ENCODE measurements around the gene ERN1.
A peak's percentile ranks its signal among the peaks of the same experiment; 100 is the strongest.

The ERN1 gene

GRCh38 chr17:64056269-64057005, 73.5 kb downstream of the ERN1 start:
- DNase-seq = peak; percentile 11

DNA sequence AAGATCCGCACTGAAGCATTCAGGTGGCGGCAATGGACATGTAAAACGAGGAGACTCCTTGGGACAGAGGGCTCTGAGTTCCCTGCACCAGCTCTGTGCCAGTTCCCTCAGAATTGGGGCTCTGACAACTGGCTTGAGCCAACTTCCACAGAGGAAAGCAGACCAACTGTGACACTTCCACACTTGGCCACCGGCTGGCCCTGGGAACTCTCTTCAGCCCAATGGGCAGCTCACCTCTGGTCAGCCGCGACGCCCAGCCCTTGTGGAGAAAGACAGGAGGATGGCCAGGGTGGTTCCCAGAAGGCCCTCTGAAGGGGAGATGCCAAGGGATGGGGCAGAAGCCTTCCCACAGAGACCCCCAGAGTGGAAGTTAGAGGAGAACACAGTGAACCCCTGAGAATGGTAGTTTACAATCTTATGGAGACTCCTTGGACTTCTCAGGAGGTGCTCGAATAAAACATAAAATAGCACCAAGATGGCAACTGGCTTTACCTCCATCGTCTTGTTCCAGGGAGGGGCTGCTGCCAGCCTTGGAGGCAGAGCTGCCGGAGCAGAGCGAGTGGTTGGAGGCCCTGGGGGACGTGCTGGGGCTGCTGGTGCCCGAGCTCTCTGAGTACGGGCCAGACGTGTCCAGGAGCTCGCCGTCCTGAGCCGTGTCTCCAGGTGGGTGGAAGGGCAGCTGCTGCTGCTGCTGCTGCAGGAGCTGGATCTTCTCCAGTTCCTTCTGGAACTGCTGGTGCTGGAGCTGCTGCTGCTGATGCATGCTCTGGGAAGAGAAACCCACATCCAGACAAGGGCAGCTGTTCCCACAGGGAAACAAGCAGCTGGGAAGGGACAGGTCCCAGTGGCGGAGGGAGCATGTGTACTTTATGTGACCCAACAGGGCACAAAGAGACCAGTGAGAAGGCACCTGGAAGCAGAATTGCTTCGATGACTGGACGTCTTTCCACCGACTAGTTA, 74.5 kb downstream of the ERN1 start:
- DNase-seq = no peak

DNA sequence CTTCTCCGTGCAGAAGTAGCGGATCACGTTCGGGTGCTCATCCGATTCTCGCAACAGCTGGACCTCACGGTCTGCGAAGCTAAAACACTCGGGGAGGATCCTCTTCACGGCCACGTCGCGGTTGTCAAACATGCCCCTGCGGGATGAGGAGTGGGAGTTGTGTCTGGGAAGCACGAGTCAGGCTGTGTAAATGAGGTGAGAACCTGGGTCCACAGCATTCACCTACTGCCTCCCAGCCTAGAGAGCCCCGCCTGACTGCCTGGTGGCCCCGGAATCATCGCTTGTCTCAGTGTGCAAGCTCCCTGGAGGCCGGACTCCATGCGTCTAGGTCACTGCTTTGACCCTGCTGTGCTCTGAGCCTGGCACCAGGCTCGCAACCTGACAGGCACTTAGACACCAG, 75.6 kb downstream of the ERN1 start:
- no peak for DNase-seq

DNA sequence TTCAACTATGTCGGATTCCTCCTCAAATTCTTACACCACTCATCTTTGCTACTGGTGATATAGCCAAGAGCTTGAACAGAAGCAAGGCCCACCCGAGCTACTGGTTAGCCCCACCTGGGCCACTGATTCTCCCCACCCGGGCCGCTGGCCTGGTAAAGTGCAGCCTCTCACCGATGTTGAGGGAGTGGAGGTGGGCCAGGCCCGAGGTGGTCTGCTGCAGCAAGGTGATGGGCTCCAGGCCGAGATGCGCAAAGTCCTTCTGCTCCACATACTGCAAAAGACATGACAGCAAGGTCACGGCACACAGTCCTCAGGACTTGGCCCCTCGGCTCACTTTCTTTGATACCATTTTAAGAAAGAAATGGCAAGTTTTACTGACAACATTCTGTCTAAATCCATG, 76.8 kb downstream of the ERN1 start:
- DNase-seq = no peak

DNA sequence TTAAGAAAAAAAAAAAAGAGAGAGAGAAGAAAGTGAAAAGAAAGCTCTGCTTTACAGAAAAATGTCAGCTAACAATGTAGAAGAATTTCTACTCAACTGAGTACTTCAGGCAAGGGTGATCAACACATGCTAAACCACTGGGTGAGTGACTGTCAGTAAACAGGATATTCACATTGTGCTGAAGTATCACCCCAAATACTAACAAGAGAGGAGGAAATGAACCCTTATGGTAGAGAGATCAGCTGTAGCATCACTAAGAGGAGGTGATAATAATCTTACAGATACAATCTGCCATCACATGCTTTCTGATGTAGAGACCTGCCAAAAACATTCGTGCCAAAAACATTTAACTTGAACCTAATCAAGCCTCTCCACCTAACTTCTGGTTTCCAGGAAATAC, 78.8 kb downstream of the ERN1 start:
- peak; percentile 85 for DNase-seq

GRCh38 chr17:64048805-64049204, 81.1 kb downstream of the ERN1 start:
- DNase-seq = no peak

DNA sequence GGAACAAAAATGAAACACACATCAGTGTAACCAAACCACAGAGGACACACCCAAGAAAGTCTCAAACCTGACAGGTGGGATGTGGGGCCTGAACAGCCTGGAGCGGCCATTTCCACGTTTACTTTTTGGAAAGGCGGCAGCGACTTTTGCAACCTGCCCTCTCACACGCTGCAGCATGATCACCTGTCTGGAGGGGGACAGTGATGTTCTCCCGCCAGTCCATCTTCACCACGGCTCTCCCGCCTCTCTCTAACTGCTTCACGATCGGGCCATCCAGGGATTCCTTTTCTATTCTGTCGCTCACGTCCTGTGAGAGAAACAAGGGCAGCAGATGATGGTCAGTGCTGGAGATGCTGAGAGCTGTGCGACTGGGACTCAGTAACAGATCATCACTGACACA, 84.8 kb downstream of the ERN1 start:
- DNase-seq = no peak

DNA sequence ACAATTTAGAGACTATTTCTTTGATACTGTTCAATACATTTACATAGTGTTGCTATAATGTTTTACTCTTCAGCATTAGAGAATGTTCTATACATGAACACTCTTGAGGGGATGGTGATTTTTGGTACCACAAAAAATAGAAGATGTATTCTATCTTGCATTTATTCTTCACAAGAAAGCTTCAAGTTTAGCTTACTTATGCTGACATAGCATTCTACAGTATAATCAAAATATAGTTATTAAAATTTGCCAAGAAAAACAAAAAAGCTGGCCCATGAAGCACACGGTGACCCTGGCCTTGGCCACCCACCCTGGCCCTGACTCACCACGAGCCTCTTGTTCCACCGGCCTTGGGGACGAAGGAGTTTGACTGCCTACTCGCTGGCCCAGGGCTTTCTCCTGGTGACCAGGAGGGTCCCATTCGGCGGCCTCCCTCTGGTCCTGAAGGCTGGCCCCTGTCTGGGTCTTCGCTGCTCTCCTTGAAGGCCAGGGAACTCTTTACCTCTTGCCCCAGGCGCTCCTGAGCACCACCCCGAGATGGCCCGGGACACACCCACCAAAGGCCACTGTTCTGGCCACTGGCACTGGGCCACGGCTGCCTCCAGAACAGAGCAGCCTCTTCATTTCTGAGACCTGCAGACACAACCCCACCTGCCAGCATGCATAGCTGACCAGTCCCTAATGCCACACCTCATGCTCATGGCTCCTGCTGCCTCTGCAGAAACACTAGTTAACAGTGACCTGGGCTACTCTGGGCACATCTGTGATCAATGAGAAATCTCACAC, 87.1 kb downstream of the ERN1 start:
- DNase-seq = no peak

GRCh38 chr17:64041912-64042311, 88.0 kb downstream of the ERN1 start:
- no peak for DNase-seq

DNA sequence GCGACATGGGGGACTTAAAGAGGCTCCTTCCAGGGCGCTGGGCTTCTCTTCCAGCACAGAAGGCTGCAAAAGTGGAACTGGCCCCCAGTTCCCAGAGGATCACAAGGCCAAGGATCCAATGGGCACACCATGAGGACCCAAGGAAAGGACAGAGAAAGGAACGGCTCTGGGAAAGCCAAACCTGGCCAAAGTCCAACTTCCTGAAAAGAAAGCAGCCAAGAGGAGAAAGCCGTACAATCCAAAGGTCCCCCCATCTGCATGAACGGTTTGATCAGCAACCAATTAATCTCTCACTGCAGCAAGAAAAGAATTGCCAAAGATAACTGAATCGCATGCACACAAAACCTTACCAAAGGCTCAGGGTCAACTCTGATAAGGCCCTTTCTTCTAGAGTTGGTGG, 89.7 kb downstream of the ERN1 start:
- no peak for DNase-seq

GRCh38 chr17:64039106-64039400, 90.9 kb downstream of the ERN1 start:
- no peak for DNase-seq

DNA sequence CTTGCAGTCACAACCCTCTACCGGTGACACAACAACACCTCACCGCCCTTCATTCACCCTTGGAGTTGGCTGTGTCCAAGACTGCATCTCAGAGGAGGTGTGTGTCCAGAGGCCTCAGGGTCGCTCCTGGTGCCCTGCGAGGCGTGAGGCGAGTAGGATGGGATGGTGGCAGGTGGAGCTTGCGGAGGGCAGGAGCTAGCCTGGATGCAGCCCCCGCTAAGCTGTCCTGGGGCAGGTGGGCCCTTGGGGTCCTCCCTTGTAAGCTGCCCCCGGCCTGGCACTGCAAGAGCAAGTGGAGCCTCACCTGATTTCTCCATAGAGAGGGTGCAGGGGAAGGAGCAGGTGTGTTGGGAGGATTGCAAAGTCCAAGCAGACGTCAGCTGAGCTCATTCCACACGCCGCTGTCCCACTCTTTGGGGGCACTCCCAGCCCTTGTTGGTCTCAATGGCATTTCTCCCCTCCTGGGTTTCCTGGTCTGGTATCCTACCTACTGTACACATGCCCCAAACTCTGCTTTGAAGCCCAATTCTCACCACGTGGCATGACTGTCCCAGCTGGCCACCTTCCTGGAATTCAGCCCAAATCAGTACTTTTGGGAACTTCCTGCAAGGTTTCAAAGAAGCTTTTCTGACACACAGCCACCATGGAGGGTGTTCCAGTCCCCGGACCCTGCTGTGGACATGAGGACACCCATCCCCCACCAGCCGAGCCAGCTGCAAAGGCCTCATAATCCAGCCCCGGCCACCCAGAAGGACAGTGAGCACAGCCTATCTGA, 91.4 kb downstream of the ERN1 start:
- DNase-seq = no peak

- no peak for DNase-seq
Observed at GRCh38 chr17:64037802-64038201, 92.1 kb downstream of the ERN1 start.

- DNase-seq = no peak
Observed at GRCh38 chr17:64037180-64037579, 92.8 kb downstream of the ERN1 start.

DNA sequence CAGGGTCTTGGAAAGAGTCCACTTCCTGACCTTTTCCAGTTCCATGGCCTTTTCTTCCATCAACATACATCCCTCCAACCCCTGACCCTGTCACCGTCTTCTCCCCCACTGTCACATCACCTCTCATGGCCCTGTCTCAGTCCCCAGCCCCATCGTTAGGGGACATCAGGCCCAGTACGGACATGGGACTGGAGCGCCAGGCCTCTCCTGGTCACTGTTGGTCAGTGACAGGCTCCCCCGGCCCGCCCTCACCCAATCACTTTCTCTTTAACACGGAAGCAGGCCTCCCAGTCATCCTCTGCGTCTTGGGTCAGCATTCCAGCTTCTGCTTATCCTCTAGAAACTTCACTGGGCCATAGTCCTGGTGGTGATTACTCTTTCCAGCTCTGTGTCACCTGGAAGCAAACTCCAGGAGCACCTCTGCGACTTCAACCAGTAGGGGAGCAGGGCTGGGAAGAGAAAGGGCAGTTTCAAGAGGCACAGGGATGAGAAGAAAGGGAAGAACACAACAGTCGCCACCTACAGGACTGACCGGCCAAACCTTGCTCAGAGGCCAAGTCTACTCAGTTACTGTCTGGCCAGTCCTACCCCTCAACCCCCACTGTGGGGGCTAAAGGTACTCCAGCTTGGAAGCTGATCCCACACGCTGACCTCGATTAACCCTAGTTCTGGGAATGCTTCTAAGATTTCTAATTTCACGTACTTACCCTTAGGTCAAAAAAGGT, 93.6 kb downstream of the ERN1 start:
- no peak for DNase-seq

- DNase-seq = no peak
Observed at GRCh38 chr17:64032081-64032480, 97.9 kb downstream of the ERN1 start.

GRCh38 chr17:64028874-64029464, 101.0 kb downstream of the ERN1 start:
- peak; percentile 84 for DNase-seq

DNA sequence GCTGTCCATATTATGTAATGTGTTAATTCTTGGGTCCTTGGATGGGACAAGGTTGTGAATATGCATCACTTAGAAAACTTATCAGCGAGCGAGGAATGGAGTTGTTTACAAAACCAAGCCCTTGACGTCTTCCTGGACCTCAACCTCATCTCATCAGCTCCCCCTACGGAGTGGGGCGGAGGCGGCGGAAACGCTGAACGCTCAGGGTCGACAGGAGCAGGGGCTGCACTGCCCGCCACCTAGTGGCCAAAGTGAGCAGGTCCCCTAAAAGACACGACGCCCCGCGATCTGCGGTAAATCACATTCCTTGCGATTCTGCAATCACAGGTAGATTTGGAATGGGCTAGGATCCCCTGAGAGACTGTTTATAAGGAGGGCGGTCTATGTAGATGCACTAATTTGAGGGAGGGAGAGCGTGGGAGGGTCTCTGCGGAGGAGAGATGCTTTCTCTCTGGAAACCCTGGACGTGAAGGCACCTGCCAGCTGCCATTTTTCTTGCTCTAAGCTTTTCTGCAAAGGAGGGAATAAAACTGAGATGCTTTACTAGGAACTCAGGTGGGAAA, 104.1 kb downstream of the ERN1 start:
- peak; percentile 93 for DNase-seq

- DNase-seq = peak; percentile 80
Observed at GRCh38 chr17:64024781-64025731, 104.9 kb downstream of the ERN1 start.

DNA sequence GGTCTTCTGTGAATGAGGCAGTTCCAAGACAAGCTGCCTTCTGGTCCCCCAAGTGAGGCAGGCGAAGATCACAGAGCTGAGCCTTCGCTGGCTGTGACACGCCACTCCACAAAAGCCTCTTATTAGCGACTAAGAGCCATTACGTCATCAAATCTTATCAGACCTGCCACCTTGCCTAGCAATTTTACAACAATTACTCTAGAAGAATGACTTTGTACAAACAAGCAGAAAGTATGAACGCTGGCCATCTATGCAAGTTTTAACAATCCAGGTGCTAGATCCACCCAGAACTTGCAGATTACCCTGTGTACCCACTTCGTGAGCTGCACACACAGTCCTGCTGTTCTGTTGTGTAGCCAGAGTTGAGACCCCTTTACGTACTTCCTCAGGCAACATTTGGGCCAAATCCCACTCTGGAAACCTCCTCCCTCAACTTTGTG, 105.7 kb downstream of the ERN1 start:
- DNase-seq = no peak
